Upper lobe of left lung (tissue), 4 donors: ENCODE results near the gene TAF6.

Experiments used
- CTCF ChIP-seq, 6 experiments: fragments of 450-650 bp in 4 of 6; fragments of 200-600 bp in 2 of 6; sonication (generic) in 2 of 6; IDR thresholded peaks; one replicate each; pipeline ENCODE4 v1.5.1; 2016 to 2019; ENCODE audit warnings: antibody characterized with exemption in 6 of 6
- POLR2AphosphoS5 ChIP-seq, 2 donors: sonication (generic); formaldehyde crosslinking; IDR thresholded peaks; one replicate each; pipeline ENCODE4 v1.5.1; 2017; ENCODE audit warnings: antibody characterized with exemption in 2 of 2

GRCh38 chr7:100124301-100125230 lies 5.4 kb upstream of the TAF6 start:
- TF ChIP-seq POLR2AphosphoS5 (IDR thresholded peaks at IDR 0.05) = no peak
- TF ChIP-seq CTCF (IDR thresholded peaks at IDR 0.05) = no peak
